ENCODE measurements around the gene PIRT. TPM values are rescaled to one million over a fixed set of nuclear protein-coding genes. Genes with fewer than 3 reads are reported as not detected.
"Not testable (repeated sequence)": the region's sequence is repeated elsewhere in the genome, so short reads cannot be mapped to it uniquely, and the experiment has no call there.

Gene PIRT
- total RNA-seq, result not detected in 2 replicates

DNA sequence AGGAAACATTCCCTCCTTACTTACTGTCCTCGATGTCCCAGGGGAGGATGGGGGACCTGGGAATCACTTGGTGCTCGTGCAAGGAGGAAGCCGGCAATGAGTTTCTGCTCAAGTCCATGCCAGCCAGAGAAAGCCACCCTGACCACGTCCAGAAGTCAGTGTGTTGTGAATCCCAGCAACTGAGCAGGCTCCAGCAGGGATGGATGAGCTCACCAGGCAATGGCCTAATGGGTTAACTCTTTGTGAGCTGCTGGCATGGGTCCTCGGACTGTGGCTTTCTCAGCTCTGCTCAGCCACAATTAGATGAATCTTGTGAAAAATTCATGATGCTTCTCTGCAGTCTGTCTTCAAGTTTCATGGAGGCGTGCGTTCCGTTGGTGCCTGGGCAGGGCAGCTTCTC lies at the start of gene PIRT:
TSS of gene PIRT (minus strand) at position 167 of the 400 bp plus-strand sequence. CDS start 12,442 bp downstream, outside the sequence.
- Mint-ChIP-seq H3K4me3 (ENCODE audit: low read depth) (no peak within 1 kb of the TSS), H3K27ac (no peak within 1 kb of the TSS), H3K36me3 (ENCODE audit: low read depth) (no peaks in the 10 kb centered on the region), H3K4me1 (ENCODE audit: low read depth) (no peaks in the 10 kb centered on the region), H3K27me3 (ENCODE audit: low read depth) (no peaks in the 10 kb centered on the region), H3K9me3 (no peaks in the 10 kb centered on the region)
- DNase-seq (ENCODE audit: low spot score), result no peak
- intact Hi-C loops (cut with micrococcal nuclease), result no loop called here

DNA sequence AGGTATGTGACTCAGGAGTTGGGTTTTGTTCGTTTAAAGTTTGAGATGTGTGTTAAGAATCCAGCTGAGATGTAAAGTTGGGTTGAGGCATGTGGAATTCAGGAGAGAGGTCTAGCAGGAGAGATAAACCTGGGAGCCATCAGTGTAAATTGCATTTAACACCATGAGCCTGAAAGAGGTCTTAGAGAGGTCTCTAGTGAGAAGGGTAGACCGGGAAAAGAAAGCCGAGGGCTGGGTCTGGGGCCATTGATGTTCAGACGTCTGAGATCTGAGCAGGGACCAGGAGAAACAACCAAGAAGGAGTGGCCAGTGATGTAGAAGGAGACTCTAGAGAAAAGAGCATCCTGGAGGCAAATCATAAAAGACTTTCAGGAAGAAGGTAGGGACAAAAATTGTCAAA lies 44.1 kb upstream of the PIRT start:
- H3K27ac Mint-ChIP-seq, result no peak overlapping the region
- H3K9me3 Mint-ChIP-seq, result no peaks in the 10 kb centered on the region
- H3K4me3 Mint-ChIP-seq (ENCODE audit: low read depth), result no peak overlapping the region
- no peaks in the 10 kb centered on the region for H3K4me1 Mint-ChIP-seq (ENCODE audit: low read depth)
- intact Hi-C loops (cut with micrococcal nuclease), result no loop called here
- DNase-seq (ENCODE audit: low spot score), result no peak
- no peaks in the 10 kb centered on the region for H3K36me3 Mint-ChIP-seq (ENCODE audit: low read depth)
- no peaks in the 10 kb centered on the region for H3K27me3 Mint-ChIP-seq (ENCODE audit: low read depth)

DNA sequence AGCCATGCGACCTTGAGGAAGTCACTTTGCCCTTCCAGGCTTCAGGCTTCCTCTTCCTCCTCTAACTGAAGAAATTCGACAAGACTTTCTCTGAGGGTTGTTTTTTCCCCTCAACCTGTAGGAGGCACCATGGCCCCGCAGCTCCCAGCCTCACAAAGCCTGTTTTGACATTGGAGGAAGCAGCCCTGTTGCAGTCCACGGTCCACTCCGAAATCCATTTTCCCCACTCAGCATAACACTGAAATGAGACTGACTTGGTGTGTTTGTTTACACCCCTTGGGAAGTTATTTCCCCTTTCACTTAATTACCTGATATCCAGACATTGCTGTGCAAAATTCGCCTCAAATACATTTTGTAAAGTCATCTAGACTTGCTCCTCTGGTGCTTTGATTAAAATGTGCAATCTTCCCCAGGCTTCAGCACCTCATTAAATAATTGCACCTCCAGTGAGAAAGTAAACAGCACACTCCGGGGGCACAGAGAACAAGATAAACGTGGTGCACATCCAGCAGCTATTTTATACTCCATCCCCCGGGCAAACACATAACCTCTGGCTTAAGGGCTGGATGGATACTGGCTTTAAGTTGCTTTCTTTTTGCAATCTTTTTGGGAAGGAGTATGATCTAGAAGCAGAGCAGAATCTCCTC lies 41.4 kb upstream of the PIRT start:
- intact Hi-C loops (cut with micrococcal nuclease), result loop anchor here (5.0 kb wide), 2 partner anchors 418 to 763 kb away; no protein-coding TSS in a partner anchor
- no peak for DNase-seq (ENCODE audit: low spot score)
- Mint-ChIP-seq H3K27me3 (ENCODE audit: low read depth) (no peaks in the 10 kb centered on the region), H3K4me1 (ENCODE audit: low read depth) (no peaks in the 10 kb centered on the region), H3K4me3 (ENCODE audit: low read depth) (no peak overlapping the region), H3K36me3 (ENCODE audit: low read depth) (no peaks in the 10 kb centered on the region), H3K27ac (no peak overlapping the region), H3K9me3 (no peaks in the 10 kb centered on the region)

DNA sequence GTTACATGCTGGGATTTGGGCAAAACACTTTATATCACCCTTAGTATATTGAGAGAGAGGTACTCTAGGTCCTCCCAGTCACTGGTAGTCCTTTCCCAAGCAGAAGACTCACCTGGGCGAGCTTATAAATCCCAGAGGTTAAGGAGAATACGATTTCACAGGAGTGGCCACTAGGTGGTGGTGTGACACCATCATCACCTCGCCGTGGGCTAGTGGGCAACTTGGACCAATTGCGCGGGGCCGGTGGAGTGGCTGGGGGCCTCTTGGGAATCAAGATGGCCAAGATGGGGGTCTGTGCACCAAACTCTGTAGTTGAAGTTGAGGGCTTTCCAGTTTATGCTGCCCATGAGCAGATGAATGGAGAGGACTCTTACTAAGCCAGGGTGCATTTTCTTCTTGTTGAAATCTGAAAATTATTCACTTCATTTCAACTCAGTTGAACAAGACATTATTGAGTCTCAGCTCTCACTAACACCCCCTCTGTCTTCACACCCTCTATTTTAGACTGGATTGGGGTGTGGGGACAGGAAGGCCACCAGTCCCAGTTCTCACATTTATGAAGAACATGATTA lies 38.2 kb upstream of the PIRT start:
- H3K4me3 Mint-ChIP-seq (ENCODE audit: low read depth), result no peak overlapping the region
- H3K4me1 Mint-ChIP-seq (ENCODE audit: low read depth), result no peaks in the 10 kb centered on the region
- H3K9me3 Mint-ChIP-seq, result no peaks in the 10 kb centered on the region
- intact Hi-C loops (cut with micrococcal nuclease), result loop anchor here (5.0 kb wide), 2 partner anchors 421 to 766 kb away; no protein-coding TSS in a partner anchor
- DNase-seq (ENCODE audit: low spot score), result no peak
- no peak overlapping the region for H3K27ac Mint-ChIP-seq
- no peaks in the 10 kb centered on the region for H3K36me3 Mint-ChIP-seq (ENCODE audit: low read depth)
- H3K27me3 Mint-ChIP-seq (ENCODE audit: low read depth), result no peaks in the 10 kb centered on the region

DNA sequence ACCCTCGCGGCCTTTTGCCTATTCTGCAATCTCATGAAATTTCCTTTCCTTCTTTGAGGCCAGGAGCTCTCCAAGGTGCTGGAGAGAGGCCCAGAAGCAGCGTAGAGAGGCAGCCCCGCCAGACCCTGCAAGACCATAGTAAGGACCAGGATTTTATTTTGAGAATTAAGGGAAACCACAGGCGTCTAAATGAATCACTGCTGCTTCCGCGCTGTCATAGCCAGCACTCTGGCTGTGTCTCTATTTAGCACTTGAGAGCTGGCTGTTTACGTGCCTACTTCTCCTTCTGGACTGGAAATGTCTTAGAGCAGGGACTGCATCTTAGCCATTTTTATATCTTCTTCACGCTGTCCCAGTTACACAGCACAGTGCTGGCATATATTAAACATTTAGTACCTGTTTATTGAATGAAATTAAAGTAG lies 37.6 kb upstream of the PIRT start:
- no peaks in the 10 kb centered on the region for H3K27me3 Mint-ChIP-seq (ENCODE audit: low read depth)
- no peaks in the 10 kb centered on the region for H3K4me1 Mint-ChIP-seq (ENCODE audit: low read depth)
- intact Hi-C loops (cut with micrococcal nuclease), result loop anchor here (5.0 kb wide), 2 partner anchors 422 to 767 kb away; no protein-coding TSS in a partner anchor
- DNase-seq (ENCODE audit: low spot score), result no peak
- H3K27ac Mint-ChIP-seq, result no peak overlapping the region
- H3K36me3 Mint-ChIP-seq (ENCODE audit: low read depth), result no peaks in the 10 kb centered on the region
- H3K9me3 Mint-ChIP-seq, result no peaks in the 10 kb centered on the region
- H3K4me3 Mint-ChIP-seq (ENCODE audit: low read depth), result no peak overlapping the region

DNA sequence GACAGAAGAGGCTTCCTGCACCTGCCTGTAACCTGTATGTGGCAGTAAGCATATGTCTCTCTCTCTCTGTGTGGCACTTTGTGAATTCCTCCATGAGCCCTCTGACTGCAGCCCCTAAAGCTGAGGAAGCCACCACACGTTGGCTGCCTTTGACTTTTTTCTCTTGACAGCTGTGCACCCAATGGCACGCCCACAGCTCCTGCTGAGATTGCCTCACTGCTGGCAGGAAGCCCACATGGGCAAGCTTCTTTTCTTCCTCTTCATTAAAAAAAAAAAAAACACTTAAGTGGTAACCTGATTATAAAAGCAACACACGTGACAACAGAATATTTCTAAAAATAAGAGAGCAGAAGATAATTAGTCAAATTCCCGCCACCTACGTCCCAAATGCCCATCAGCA lies 34.0 kb upstream of the PIRT start:
- Mint-ChIP-seq H3K36me3 (ENCODE audit: low read depth) (no peaks in the 10 kb centered on the region), H3K9me3 (no peaks in the 10 kb centered on the region), H3K27me3 (ENCODE audit: low read depth) (no peaks in the 10 kb centered on the region), H3K4me1 (ENCODE audit: low read depth) (no peaks in the 10 kb centered on the region), H3K27ac (no peak overlapping the region), H3K4me3 (ENCODE audit: low read depth) (no peak overlapping the region)
- no peak for DNase-seq (ENCODE audit: low spot score)
- intact Hi-C loops (cut with micrococcal nuclease), result no loop called here

DNA sequence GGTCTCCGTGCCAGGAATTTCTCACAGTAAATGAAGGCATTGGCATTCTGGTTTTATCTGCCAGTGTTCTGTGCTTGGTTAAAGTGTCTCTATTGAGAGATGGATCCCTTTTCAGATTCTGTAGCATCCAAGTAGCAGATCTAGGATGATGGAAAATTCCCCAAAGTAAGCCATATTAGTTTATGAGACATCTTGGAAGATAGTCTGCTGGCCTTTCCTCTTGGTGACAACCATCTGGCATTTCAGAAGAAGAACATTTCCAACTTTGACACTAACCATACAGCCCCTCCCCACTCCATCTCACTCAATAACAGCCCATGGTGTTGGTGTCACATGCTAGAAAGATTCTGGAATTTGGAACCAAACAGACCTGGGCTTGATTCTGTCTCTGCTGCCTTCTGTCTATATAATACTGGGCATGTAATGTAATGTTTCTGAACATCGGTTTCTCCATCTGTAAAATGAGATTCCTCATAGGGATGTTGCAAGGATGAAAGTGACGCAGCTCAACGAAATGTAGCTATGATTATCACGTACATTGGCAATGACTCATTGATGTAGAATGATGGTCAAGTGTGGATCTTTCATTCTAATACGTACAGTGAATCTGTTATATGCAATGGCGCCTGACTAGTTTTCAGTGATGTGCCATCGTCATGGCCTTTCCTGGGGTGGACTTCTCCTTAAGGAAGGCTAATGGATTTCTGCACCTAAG lies 32.6 kb upstream of the PIRT start:
- H3K27ac Mint-ChIP-seq, result no peak overlapping the region
- H3K9me3 Mint-ChIP-seq, result no peaks in the 10 kb centered on the region
- H3K36me3 Mint-ChIP-seq (ENCODE audit: low read depth), result no peaks in the 10 kb centered on the region
- H3K4me3 Mint-ChIP-seq (ENCODE audit: low read depth), result no peak overlapping the region
- H3K27me3 Mint-ChIP-seq (ENCODE audit: low read depth), result no peaks in the 10 kb centered on the region
- intact Hi-C loops (cut with micrococcal nuclease), result no loop called here
- no peak for DNase-seq (ENCODE audit: low spot score)
- no peaks in the 10 kb centered on the region for H3K4me1 Mint-ChIP-seq (ENCODE audit: low read depth)

DNA sequence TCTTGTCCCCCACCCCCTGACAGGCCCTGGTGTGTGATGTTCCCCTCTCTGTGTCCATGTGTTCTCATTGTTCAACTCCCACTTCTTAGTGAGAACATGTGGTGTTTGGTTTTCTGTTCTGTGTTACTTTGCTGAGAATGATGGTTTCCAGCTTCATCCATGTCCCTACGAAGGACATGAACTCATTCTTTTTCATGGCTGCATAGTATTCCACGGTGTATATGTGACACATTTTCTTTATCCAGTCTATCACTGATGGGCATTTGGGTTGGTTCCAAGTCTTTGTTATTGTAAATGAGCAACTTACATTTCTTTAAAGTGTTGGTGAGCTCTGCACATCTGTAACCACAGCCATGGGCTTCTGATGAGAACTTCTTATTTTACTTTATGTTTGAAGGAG lies 30.9 kb upstream of the PIRT start:
- H3K4me1 Mint-ChIP-seq (ENCODE audit: low read depth); H3K27ac Mint-ChIP-seq; DNase-seq (ENCODE audit: low spot score); H3K27me3 Mint-ChIP-seq (ENCODE audit: low read depth); intact Hi-C loops (cut with micrococcal nuclease); H3K36me3 Mint-ChIP-seq (ENCODE audit: low read depth); H3K9me3 Mint-ChIP-seq; H3K4me3 Mint-ChIP-seq (ENCODE audit: low read depth): not testable (repeated sequence)

DNA sequence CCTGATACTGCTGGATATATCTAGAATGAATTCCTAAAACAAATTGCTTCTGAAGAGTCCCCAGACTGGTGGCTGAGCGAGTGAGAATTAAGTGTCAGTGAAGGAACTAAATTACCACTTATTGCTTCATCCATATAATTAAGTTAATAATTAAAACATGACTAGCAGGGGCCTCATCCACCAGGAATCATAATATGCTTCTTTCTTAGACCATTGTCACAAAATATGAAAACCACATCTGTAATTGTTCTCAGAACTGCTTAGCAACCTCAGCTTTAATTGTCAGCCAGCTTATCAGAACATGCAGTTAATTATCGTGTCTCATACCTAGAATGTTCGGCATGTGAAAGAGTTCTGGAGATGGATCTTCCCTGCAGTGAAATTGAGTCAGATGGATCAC lies 21.2 kb upstream of the PIRT start:
- peaks cover 1% of the 10 kb centered on the region for H3K27me3 Mint-ChIP-seq (ENCODE audit: low read depth)

DNA sequence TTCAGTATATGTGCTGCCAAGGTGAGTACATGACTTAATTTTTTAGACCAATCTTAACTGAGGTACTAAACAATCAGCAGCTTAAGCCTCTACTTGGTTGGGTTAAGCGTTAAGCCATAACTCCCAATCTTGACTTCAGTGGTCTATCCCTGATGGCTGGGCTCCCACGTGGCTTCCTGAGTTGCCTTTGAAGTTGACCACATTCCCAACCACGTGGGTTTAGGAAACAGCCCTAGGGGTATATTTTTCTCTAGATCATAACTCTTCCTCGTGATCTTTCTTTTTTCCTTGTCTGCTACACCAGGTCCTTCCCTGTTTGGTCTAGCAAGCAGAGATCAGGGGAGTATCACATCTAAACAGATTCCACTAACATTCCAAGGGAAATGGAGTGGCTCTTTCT lies 20.1 kb upstream of the PIRT start:
- Mint-ChIP-seq H3K4me1 (ENCODE audit: low read depth) (no peaks in the 10 kb centered on the region), H3K4me3 (ENCODE audit: low read depth) (no peak overlapping the region), H3K27me3 (ENCODE audit: low read depth) (peaks cover 2% of the 10 kb centered on the region), H3K9me3 (no peaks in the 10 kb centered on the region), H3K27ac (no peak overlapping the region), H3K36me3 (ENCODE audit: low read depth) (no peaks in the 10 kb centered on the region)
- intact Hi-C loops (cut with micrococcal nuclease), result no loop called here
- DNase-seq (ENCODE audit: low spot score), result no peak

More for the DNA sequence above, 21.2 kb upstream of the PIRT start:
- intact Hi-C loops (cut with micrococcal nuclease), result no loop called here
- DNase-seq (ENCODE audit: low spot score), result no peak
- Mint-ChIP-seq H3K4me3 (ENCODE audit: low read depth) (no peak overlapping the region), H3K9me3 (no peaks in the 10 kb centered on the region), H3K27ac (no peak overlapping the region), H3K36me3 (ENCODE audit: low read depth) (no peaks in the 10 kb centered on the region), H3K4me1 (ENCODE audit: low read depth) (no peaks in the 10 kb centered on the region)

DNA sequence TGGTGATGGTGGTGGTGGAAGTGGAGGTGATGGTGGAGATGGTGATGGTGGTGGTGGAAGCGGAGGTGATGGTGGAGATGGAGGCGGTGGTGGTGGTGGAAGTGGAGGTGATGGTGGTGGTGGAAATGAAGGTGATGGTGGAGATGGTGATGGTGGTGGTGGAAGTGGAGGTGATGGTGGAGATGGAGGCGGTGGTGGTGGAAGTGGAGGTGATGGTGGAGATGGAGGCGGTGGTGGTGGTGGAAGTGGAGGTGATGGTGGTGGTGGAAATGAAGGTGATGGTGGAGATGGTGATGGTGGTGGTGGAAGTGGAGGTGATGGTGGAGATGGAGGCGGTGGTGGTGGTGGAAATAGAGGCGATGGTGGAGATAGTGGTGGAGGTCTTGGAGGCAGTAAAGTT lies 8.7 kb upstream of the PIRT start:
- intact Hi-C loops (cut with micrococcal nuclease), result loop anchor here (5.0 kb wide), 1 partner anchor 94 kb away; no protein-coding TSS in a partner anchor
- peaks cover 12% of the 10 kb centered on the region for H3K4me1 Mint-ChIP-seq (ENCODE audit: low read depth)
- not testable (repeated sequence) for DNase-seq (ENCODE audit: low spot score)

DNA sequence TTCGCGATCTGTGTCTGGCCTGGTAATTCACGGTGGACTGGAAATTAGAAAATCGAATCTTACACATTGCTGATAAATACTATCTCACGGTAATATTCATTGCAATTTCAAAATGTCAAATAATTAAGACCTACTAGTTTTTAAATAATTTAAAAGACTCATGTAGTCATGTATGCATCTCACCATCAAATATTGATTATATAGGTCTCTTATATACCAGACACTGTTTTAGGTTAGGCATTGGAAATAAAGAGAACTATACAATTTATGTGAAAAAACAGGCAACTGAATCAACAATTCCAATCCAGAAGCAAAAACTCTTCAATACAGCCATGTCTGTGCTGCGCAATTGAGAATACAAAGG lies 7.5 kb upstream of the PIRT start:
- DNase-seq (ENCODE audit: low spot score), result no peak
- Mint-ChIP-seq H3K36me3 (ENCODE audit: low read depth) (no peaks in the 10 kb centered on the region), H3K9me3 (no peaks in the 10 kb centered on the region)

More for the DNA sequence above, 8.7 kb upstream of the PIRT start:
- not testable (repeated sequence) for H3K4me3 Mint-ChIP-seq (ENCODE audit: low read depth); H3K36me3 Mint-ChIP-seq (ENCODE audit: low read depth); H3K9me3 Mint-ChIP-seq; H3K27me3 Mint-ChIP-seq (ENCODE audit: low read depth); H3K27ac Mint-ChIP-seq

More for the DNA sequence above, 7.5 kb upstream of the PIRT start:
- peaks cover 4% of the 10 kb centered on the region for H3K27me3 Mint-ChIP-seq (ENCODE audit: low read depth)
- no peak overlapping the region for H3K27ac Mint-ChIP-seq
- intact Hi-C loops (cut with micrococcal nuclease), result loop anchor here (1.0 to 5.0 kb wide), 4 partner anchors 73 to 199 kb away; no protein-coding TSS in a partner anchor
- peaks cover 12% of the 10 kb centered on the region for H3K4me1 Mint-ChIP-seq (ENCODE audit: low read depth)
- no peak overlapping the region for H3K4me3 Mint-ChIP-seq (ENCODE audit: low read depth)

Measured in activated T-helper 2 cell treated with anti-CD3 and anti-CD28 coated beads, Interferon-gamma antibody, Interleukin-2, Interleukin-4, amounts not matched to agents 10 μg/mL and 5 μg/mL and 100 μg/mL, durations not matched to agents 14 hours and 24 hours and 36 hours (primary cell).